ENCODE results near the gene ARL15. TPM values are rescaled to one million over a fixed set of nuclear protein-coding genes. Genes with fewer than 3 reads are reported as not detected.

Gene ARL15
- total and polyA plus RNA-seq, 9 of the 15 experiments (the other 6 are each of a cell fraction or from before 2014, with no cell fraction given): 18.5 to 80.4 (median 57.0) TPM

DNA sequence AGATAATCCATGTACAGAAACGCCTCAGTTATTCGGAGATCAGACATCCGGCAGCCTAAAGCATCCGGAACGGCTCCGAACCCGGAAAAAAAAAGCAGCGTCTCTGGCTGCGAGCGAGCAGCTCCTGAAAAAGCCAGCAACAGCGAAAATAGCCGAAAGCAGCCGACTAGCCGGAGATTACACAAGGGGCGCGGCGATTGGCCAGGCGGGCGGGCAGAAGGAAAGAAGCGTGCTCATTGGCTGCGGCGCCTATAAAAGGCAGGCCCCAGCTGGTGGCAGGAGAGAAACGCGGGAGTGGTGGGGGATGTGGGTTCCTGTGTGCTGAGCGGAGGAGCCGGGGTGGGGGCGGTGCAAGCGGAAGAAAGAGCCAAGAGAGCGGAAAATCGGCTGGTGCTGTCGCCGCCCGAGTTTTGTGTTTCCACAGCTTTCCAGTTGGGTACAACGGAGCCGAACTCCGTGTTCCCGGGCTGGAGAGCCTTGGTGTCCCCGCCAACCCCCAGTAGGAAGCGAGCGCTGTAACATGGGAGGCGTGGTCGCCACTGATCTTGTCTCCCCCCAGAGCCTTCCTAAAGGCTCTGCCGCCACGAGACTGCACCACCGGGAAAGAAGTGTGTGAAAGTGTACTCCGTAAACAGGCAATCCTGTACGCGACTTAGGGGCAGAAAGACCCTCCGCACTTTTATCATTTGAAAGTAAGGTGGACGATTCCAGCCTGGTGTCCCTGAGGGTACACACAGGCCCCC lies at the start of gene ARL15 (continued):
- TF ChIP-seq ZFPM2 (CRISPR knock-in tag; IDR thresholded peaks at IDR 0.05): peak; percentile 74; the same call in 1 of the 2 replicates
- TF ChIP-seq RNF2 (IDR thresholded peaks at IDR 0.05): peak; percentile 85
- TF ChIP-seq KLF16 (IDR thresholded peaks at IDR 0.05): no peak
- peak; percentile 59; the same call in 1 of the 2 replicates for TF ChIP-seq CC2D1A (IDR thresholded peaks at IDR 0.05)
- TF ChIP-seq, protein P1, sequence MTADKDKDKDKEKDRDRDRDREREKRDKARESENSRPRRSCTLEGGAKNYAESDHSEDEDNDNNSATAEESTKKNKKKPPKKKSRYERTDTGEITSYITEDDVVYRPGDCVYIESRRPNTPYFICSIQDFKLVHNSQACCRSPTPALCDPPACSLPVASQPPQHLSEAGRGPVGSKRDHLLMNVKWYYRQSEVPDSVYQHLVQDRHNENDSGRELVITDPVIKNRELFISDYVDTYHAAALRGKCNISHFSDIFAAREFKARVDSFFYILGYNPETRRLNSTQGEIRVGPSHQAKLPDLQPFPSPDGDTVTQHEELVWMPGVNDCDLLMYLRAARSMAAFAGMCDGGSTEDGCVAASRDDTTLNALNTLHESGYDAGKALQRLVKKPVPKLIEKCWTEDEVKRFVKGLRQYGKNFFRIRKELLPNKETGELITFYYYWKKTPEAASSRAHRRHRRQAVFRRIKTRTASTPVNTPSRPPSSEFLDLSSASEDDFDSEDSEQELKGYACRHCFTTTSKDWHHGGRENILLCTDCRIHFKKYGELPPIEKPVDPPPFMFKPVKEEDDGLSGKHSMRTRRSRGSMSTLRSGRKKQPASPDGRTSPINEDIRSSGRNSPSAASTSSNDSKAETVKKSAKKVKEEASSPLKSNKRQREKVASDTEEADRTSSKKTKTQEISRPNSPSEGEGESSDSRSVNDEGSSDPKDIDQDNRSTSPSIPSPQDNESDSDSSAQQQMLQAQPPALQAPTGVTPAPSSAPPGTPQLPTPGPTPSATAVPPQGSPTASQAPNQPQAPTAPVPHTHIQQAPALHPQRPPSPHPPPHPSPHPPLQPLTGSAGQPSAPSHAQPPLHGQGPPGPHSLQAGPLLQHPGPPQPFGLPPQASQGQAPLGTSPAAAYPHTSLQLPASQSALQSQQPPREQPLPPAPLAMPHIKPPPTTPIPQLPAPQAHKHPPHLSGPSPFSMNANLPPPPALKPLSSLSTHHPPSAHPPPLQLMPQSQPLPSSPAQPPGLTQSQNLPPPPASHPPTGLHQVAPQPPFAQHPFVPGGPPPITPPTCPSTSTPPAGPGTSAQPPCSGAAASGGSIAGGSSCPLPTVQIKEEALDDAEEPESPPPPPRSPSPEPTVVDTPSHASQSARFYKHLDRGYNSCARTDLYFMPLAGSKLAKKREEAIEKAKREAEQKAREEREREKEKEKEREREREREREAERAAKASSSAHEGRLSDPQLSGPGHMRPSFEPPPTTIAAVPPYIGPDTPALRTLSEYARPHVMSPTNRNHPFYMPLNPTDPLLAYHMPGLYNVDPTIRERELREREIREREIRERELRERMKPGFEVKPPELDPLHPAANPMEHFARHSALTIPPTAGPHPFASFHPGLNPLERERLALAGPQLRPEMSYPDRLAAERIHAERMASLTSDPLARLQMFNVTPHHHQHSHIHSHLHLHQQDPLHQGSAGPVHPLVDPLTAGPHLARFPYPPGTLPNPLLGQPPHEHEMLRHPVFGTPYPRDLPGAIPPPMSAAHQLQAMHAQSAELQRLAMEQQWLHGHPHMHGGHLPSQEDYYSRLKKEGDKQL (CRISPR knock-in tag; IDR thresholded peaks at IDR 0.05; ENCODE audit: borderline replicate concordance): no peak
- peak; percentile 44 for TF ChIP-seq SMAD4 (CRISPR knock-in tag; conservative IDR thresholded peaks at IDR 0.05)
- no peak for TF ChIP-seq SPI1 (IDR thresholded peaks at IDR 0.05; ENCODE audit: borderline replicate concordance, low read depth, low read length)
- no peak for TF ChIP-seq KLF6 (CRISPR knock-in tag; IDR thresholded peaks at IDR 0.05; ENCODE audit: borderline replicate concordance)
- TF ChIP-seq, protein P2, sequence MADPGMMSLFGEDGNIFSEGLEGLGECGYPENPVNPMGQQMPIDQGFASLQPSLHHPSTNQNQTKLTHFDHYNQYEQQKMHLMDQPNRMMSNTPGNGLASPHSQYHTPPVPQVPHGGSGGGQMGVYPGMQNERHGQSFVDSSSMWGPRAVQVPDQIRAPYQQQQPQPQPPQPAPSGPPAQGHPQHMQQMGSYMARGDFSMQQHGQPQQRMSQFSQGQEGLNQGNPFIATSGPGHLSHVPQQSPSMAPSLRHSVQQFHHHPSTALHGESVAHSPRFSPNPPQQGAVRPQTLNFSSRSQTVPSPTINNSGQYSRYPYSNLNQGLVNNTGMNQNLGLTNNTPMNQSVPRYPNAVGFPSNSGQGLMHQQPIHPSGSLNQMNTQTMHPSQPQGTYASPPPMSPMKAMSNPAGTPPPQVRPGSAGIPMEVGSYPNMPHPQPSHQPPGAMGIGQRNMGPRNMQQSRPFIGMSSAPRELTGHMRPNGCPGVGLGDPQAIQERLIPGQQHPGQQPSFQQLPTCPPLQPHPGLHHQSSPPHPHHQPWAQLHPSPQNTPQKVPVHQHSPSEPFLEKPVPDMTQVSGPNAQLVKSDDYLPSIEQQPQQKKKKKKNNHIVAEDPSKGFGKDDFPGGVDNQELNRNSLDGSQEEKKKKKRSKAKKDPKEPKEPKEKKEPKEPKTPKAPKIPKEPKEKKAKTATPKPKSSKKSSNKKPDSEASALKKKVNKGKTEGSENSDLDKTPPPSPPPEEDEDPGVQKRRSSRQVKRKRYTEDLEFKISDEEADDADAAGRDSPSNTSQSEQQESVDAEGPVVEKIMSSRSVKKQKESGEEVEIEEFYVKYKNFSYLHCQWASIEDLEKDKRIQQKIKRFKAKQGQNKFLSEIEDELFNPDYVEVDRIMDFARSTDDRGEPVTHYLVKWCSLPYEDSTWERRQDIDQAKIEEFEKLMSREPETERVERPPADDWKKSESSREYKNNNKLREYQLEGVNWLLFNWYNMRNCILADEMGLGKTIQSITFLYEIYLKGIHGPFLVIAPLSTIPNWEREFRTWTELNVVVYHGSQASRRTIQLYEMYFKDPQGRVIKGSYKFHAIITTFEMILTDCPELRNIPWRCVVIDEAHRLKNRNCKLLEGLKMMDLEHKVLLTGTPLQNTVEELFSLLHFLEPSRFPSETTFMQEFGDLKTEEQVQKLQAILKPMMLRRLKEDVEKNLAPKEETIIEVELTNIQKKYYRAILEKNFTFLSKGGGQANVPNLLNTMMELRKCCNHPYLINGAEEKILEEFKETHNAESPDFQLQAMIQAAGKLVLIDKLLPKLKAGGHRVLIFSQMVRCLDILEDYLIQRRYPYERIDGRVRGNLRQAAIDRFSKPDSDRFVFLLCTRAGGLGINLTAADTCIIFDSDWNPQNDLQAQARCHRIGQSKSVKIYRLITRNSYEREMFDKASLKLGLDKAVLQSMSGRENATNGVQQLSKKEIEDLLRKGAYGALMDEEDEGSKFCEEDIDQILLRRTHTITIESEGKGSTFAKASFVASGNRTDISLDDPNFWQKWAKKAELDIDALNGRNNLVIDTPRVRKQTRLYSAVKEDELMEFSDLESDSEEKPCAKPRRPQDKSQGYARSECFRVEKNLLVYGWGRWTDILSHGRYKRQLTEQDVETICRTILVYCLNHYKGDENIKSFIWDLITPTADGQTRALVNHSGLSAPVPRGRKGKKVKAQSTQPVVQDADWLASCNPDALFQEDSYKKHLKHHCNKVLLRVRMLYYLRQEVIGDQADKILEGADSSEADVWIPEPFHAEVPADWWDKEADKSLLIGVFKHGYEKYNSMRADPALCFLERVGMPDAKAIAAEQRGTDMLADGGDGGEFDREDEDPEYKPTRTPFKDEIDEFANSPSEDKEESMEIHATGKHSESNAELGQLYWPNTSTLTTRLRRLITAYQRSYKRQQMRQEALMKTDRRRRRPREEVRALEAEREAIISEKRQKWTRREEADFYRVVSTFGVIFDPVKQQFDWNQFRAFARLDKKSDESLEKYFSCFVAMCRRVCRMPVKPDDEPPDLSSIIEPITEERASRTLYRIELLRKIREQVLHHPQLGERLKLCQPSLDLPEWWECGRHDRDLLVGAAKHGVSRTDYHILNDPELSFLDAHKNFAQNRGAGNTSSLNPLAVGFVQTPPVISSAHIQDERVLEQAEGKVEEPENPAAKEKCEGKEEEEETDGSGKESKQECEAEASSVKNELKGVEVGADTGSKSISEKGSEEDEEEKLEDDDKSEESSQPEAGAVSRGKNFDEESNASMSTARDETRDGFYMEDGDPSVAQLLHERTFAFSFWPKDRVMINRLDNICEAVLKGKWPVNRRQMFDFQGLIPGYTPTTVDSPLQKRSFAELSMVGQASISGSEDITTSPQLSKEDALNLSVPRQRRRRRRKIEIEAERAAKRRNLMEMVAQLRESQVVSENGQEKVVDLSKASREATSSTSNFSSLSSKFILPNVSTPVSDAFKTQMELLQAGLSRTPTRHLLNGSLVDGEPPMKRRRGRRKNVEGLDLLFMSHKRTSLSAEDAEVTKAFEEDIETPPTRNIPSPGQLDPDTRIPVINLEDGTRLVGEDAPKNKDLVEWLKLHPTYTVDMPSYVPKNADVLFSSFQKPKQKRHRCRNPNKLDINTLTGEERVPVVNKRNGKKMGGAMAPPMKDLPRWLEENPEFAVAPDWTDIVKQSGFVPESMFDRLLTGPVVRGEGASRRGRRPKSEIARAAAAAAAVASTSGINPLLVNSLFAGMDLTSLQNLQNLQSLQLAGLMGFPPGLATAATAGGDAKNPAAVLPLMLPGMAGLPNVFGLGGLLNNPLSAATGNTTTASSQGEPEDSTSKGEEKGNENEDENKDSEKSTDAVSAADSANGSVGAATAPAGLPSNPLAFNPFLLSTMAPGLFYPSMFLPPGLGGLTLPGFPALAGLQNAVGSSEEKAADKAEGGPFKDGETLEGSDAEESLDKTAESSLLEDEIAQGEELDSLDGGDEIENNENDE (IDR thresholded peaks at IDR 0.05; ENCODE audit: low read depth, low read length): no peak
- no peak for TF ChIP-seq PTTG1 (tag; IDR thresholded peaks at IDR 0.05; ENCODE audit: low read depth)
- TF ChIP-seq PCBP1 (IDR thresholded peaks at IDR 0.05; ENCODE audit: low read depth, low read length, poor library complexity, severe bottlenecking): peak; percentile 73

Measured in K562 (cell line).